CD14-positive monocyte (primary cell): ENCODE measurements around the gene TXNIP. TPM values are rescaled to one million over a fixed set of nuclear protein-coding genes. Genes with fewer than 3 reads are reported as not detected.

ENCODE experiments used
- DNase-seq, 3 donors: peaks; one replicate each; pipeline ENCODE4 v3.0.0-alpha.2; 2011 to 2022
- H2AFZ ChIP-seq: 2 replicates; pipeline ENCODE4 v1.6.0; 2012; ENCODE audit warnings: mild to moderate bottlenecking, low read depth, low read length, inconsistent platforms; ENCODE audit not compliant: insufficient read depth, poor library complexity, severe bottlenecking
- H3K27ac ChIP-seq, 2 donors: 1 replicate in 1 of 2; 2 replicates in 1 of 2; pipeline ENCODE4 v1.5.1; 2012 to 2013; ENCODE audit warnings: low read length in 2 of 2, control low read depth in 1 of 2, inconsistent platforms in 1 of 2, low read depth in 1 of 2, mild to moderate bottlenecking in 1 of 2
- H3K27me3 ChIP-seq, 2 donors: one replicate each; pipeline versions ENCODE4 v1.6.0 to v1.6.1; 2011 to 2013; ENCODE audit warnings: low read length in 2 of 2; ENCODE audit not compliant: control insufficient read depth in 2 of 2, insufficient read depth in 2 of 2
- H3K36me3 ChIP-seq, 2 donors: replicated peaks in 1 of 2; 1 replicate in 1 of 2; 2 replicates in 1 of 2; pipeline versions ENCODE4 v1.5.1 to v1.6.1; 2012 to 2013; ENCODE audit warnings: low read length in 2 of 2, control low read depth in 1 of 2, inconsistent platforms in 1 of 2, mild to moderate bottlenecking in 1 of 2; ENCODE audit not compliant: insufficient read depth in 2 of 2, control insufficient read depth in 1 of 2
- H3K4me1 ChIP-seq, 2 donors: 1 replicate in 1 of 2; 2 replicates in 1 of 2; pipeline versions ENCODE4 v1.5.1 to v1.6.1; 2012 to 2013; ENCODE audit warnings: low read length in 2 of 2, control low read depth in 1 of 2, inconsistent platforms in 1 of 2, mild to moderate bottlenecking in 1 of 2, moderate library complexity in 1 of 2; ENCODE audit not compliant: insufficient read depth in 2 of 2, control insufficient read depth in 1 of 2
- H3K4me2 ChIP-seq: replicated peaks from 2 replicates; pipeline ENCODE3; 2012; ENCODE audit warnings: low read length, moderate library complexity, mild to moderate bottlenecking; ENCODE audit not compliant: poor library complexity, severe bottlenecking; ENCODE audit errors: extremely low read depth
- H3K4me3 ChIP-seq, 3 experiments: fragments of 200-600 bp in 1 of 3; sonication (generic) in 1 of 3; replicated peaks in 1 of 3; 1 replicate in 2 of 3; 2 replicates in 1 of 3; pipeline ENCODE4 v1.5.1; 2011 to 2013; ENCODE audit warnings: low read length in 3 of 3, mild to moderate bottlenecking in 3 of 3, control low read depth in 2 of 3, low read depth in 2 of 3, inconsistent platforms in 1 of 3, moderate library complexity in 1 of 3
- H3K79me2 ChIP-seq: 2 replicates; pipeline ENCODE4 v1.6.0; 2012; ENCODE audit warnings: mild to moderate bottlenecking, control low read depth, inconsistent platforms, low read length, moderate library complexity; ENCODE audit not compliant: insufficient read depth
- H3K9ac ChIP-seq: 2 replicates; pipeline ENCODE4 v1.6.0; 2017; ENCODE audit warnings: low read length, mild to moderate bottlenecking; ENCODE audit not compliant: insufficient read depth, poor library complexity, severe bottlenecking
- H3K9me3 ChIP-seq, 2 donors: replicated peaks in 1 of 2; 1 replicate in 1 of 2; 2 replicates in 1 of 2; pipeline versions ENCODE4 v1.5.1 to v1.6.1; 2012 to 2013; ENCODE audit warnings: low read length in 2 of 2, control low read depth in 1 of 2; ENCODE audit not compliant: control insufficient read depth in 1 of 2, insufficient read depth in 1 of 2
- H4K20me1 ChIP-seq: 2 replicates; pipeline ENCODE4 v1.6.0; 2012; ENCODE audit warnings: mild to moderate bottlenecking, low read length, control low read depth, moderate library complexity; ENCODE audit not compliant: insufficient read depth
- H3K27ac Mint-ChIP-seq, 7 donors: one replicate each; pipeline ENCODE4 v1.8.0; 2020; ENCODE audit warnings: mild to moderate bottlenecking in 7 of 7, mixed read lengths in 7 of 7, moderate library complexity in 6 of 7, inconsistent platforms in 2 of 7
- H3K27me3 Mint-ChIP-seq, 3 donors: one replicate each; pipeline ENCODE4 v1.8.0; 2021 to 2022; ENCODE audit warnings: low read depth in 3 of 3, mild to moderate bottlenecking in 3 of 3, mixed read lengths in 3 of 3, moderate library complexity in 3 of 3, inconsistent platforms in 1 of 3
- H3K36me3 Mint-ChIP-seq, 2 donors: one replicate each; pipeline ENCODE4 v1.8.0; 2020; ENCODE audit warnings: mixed read lengths in 2 of 2, inconsistent platforms in 1 of 2, mild to moderate bottlenecking in 1 of 2
- H3K4me1 Mint-ChIP-seq: one replicate; pipeline ENCODE4 v1.8.0; 2020; ENCODE audit warnings: mild to moderate bottlenecking, mixed read lengths
- H3K4me3 Mint-ChIP-seq, 2 donors: one replicate each; pipeline ENCODE4 v1.8.0; 2020; ENCODE audit warnings: mild to moderate bottlenecking in 2 of 2, mixed read lengths in 2 of 2, moderate library complexity in 1 of 2
- H3K9me3 Mint-ChIP-seq, 7 donors: one replicate each; pipeline ENCODE4 v1.8.0; 2020 to 2022; ENCODE audit warnings: mixed read lengths in 7 of 7, mild to moderate bottlenecking in 6 of 7, moderate library complexity in 6 of 7, inconsistent platforms in 2 of 7
- CTCF ChIP-seq: fragments of 200-600 bp; IDR thresholded peaks from one replicate; pipeline ENCODE4 v1.8.0; 2022; ENCODE audit warnings: antibody characterized with exemption, mild to moderate bottlenecking
- WGBS: methylation state at CpG from one replicate; pipeline ENCODE4 v1.1.5; 2013; ENCODE audit warnings: missing lambda C conversion rate; ENCODE audit not compliant: insufficient coverage; 5-methylcytosine and 5-hydroxymethylcytosine counted together
- intact Hi-C, 2 donors: fragments of 100-400 bp; cut with micrococcal nuclease; formaldehyde crosslinking; loops; one replicate each; pipeline versions ENCODE4 v1.15.0 to v1.15.1; 2023
- polyA plus RNA-seq, 3 donors: library from polyadenylated mRNA; depleted of rRNA in 1 of 3; unstranded in 2 of 3; stranded (reverse) in 1 of 3; fragments of 300-500 nt in 2 of 3; fragments of >200 nt in 1 of 3; fragmentation: Illumina TruSeq in 2 of 3; gene quantifications; 1 replicate in 2 of 3; 2 replicates in 1 of 3; pipeline ENCODE4 v1.2.3, GENCODE V29; 2012 to 2021

Gene TXNIP
- polyA plus RNA-seq, 3 donors = 640 to 3,778 (median 844) TPM

- peaks cover 51% of the 10 kb centered on the region for H3K4me1 Mint-ChIP-seq
Measured at GRCh38 chr1:146036965-146037646, 40.7 kb upstream of the TXNIP start.

More at GRCh38 chr1:146036965-146037646, 40.7 kb upstream of the TXNIP start:
- Histone ChIP-seq H3K9ac (peak overlapping the region; percentile 51), H3K4me1 (peaks cover 50 to 56% of the 10 kb centered on the region in 2 donors), H3K9me3 (no peaks in the 10 kb centered on the region), H4K20me1 (no peaks in the 10 kb centered on the region), H2AFZ (peak overlapping the region; percentile 64), H3K27ac (peak overlapping the region; percentile 15 to 46), H3K79me2 (no peaks in the 10 kb centered on the region), H3K36me3 (no peaks in the 10 kb centered on the region), H3K4me3 (peak overlapping the region; percentile 43 to 75 (median 50)), H3K27me3 (peaks cover 0 to 10% of the 10 kb centered on the region in 2 donors), H3K4me2 (peak overlapping the region; percentile 78)
- WGBS = 0% methylated on average over 7 of the region's 21 CpGs
- Mint-ChIP-seq H3K27me3 (peaks cover 15 to 31% (median 18%) of the 10 kb centered on the region in 3 donors), H3K4me3 (peak overlapping the region; percentile 97), H3K9me3 (peaks cover 0 to 4% (median 0%) of the 10 kb centered on the region in 7 donors), H3K27ac (peak overlapping the region; percentile 73 to 89 (median 84)), H3K36me3 (peaks cover 0 to 1% of the 10 kb centered on the region in 2 donors)
- peak; percentile 48 to 77 (median 71) for DNase-seq
- intact Hi-C loops = loop anchor here in 1 of 2 donors (2.0 kb wide), 1 partner anchor 18 kb away; no protein-coding TSS in a partner anchor
- no peak for TF ChIP-seq CTCF
